Body of pancreas (tissue), 4 donors: ENCODE results near the gene C1QTNF6.

Experiments
- POLR2A ChIP-seq, 3 donors: fragments of 450-650 bp; IDR thresholded peaks; one replicate each; pipeline ENCODE4 v1.6.1; 2016; ENCODE audit warnings: antibody characterized with exemption in 3 of 3, mild to moderate bottlenecking in 2 of 3
- TF ChIP-seq, protein P1 (sequence below), 7 experiments: fragments of 450-650 bp in 4 of 7; fragments of 200-600 bp in 3 of 7; sonication (generic) in 3 of 7; IDR thresholded peaks; one replicate each; pipeline ENCODE4 v1.5.1; 2016 to 2019; ENCODE audit warnings: antibody characterized with exemption in 7 of 7

GRCh38 chr22:37213218-37213855, 25.3 kb upstream of the C1QTNF6 start:
- TF ChIP-seq, protein P1, sequence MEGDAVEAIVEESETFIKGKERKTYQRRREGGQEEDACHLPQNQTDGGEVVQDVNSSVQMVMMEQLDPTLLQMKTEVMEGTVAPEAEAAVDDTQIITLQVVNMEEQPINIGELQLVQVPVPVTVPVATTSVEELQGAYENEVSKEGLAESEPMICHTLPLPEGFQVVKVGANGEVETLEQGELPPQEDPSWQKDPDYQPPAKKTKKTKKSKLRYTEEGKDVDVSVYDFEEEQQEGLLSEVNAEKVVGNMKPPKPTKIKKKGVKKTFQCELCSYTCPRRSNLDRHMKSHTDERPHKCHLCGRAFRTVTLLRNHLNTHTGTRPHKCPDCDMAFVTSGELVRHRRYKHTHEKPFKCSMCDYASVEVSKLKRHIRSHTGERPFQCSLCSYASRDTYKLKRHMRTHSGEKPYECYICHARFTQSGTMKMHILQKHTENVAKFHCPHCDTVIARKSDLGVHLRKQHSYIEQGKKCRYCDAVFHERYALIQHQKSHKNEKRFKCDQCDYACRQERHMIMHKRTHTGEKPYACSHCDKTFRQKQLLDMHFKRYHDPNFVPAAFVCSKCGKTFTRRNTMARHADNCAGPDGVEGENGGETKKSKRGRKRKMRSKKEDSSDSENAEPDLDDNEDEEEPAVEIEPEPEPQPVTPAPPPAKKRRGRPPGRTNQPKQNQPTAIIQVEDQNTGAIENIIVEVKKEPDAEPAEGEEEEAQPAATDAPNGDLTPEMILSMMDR (IDR thresholded peaks at IDR 0.05), result no peak
- no peak for TF ChIP-seq POLR2A (IDR thresholded peaks at IDR 0.05)
